Endothelial cell of umbilical vein (primary cell): ENCODE measurements around the gene EPB41L2. TPM values are rescaled to one million over a fixed set of nuclear protein-coding genes. Genes with fewer than 3 reads are reported as not detected.

Source experiments
- BruUV-seq: library from RNA; stranded (reverse); fragments of 400-500 nt; replicated peaks from 2 replicates; lab custom pipeline; 2021; lab: Mats Ljungman, UMichigan
- CTCF ChIA-PET: fragments of 300-600, 350-600 bp; sonication (Branson Sonifier 250); formaldehyde crosslinking; loops from one replicate; lab custom pipeline; 2021; ENCODE audit warnings: antibody characterized with exemption, inconsistent platforms; lab: Charles Lee
- POLR2A ChIA-PET: fragments of 300-600, 350-600 bp; sonication (Branson Sonifier 250); formaldehyde crosslinking; loops from one replicate; lab custom pipeline; 2021; ENCODE audit warnings: antibody characterized with exemption, inconsistent platforms; lab: Charles Lee
- DNase-seq: peaks from one replicate; pipeline ENCODE4 v3.0.0-alpha.2; 2011; ENCODE audit warnings: low read depth, low spot score
- FAIRE-seq: peaks from 2 replicates; lab custom pipeline; 2011; peaks lifted over from hg19 to GRCh38; lab: Jason Lieb, UNC
- H2AFZ ChIP-seq: 2 replicates; pipeline ENCODE4 v1.6.0; 2012; ENCODE audit warnings: low read depth, low read length, control low read depth, inconsistent platforms
- H3K27ac ChIP-seq: 2 replicates; pipeline ENCODE4 v1.5.1; 2011; ENCODE audit warnings: low read depth, mild to moderate bottlenecking, control low read depth, low read length, moderate library complexity; ENCODE audit not compliant: insufficient read depth
- H3K27me3 ChIP-seq, 2 experiments: 2 replicates each; pipeline versions ENCODE4 v1.6.0 to v1.6.1; 2011; ENCODE audit warnings: low read length in 2 of 2, mixed read lengths in 1 of 2; ENCODE audit not compliant: control insufficient read depth in 2 of 2, insufficient read depth in 2 of 2
- H3K36me3 ChIP-seq, 2 experiments: 2 replicates in 1 of 2; 3 replicates in 1 of 2; pipeline ENCODE4 v1.5.1; 2011; ENCODE audit warnings: low read length in 2 of 2, mild to moderate bottlenecking in 1 of 2, moderate library complexity in 1 of 2; ENCODE audit not compliant: control insufficient read depth in 2 of 2, insufficient read depth in 2 of 2; ENCODE audit errors: extremely low read depth in 1 of 2
- H3K4me1 ChIP-seq: 3 replicates; pipeline ENCODE4 v1.5.1; 2011; ENCODE audit warnings: mild to moderate bottlenecking, low read length; ENCODE audit not compliant: control insufficient read depth, insufficient read depth; ENCODE audit errors: extremely low read depth
- H3K4me2 ChIP-seq: 2 replicates; pipeline ENCODE4 v1.6.1; 2011; ENCODE audit warnings: low read length, control low read depth, mixed read lengths; ENCODE audit not compliant: insufficient read depth
- H3K4me3 ChIP-seq, 3 experiments: fragments of 200-600 bp in 1 of 3; sonication (generic), shearing (Covaris generic) in 1 of 3; replicated peaks in 1 of 3; 2 replicates each; pipeline ENCODE4 v1.5.1; 2011 to 2016; ENCODE audit warnings: control low read depth in 3 of 3, low read length in 3 of 3, mild to moderate bottlenecking in 2 of 3, inconsistent platforms in 1 of 3, low read depth in 1 of 3, moderate library complexity in 1 of 3; ENCODE audit not compliant: insufficient read depth in 1 of 3
- H3K79me2 ChIP-seq: 2 replicates; pipeline ENCODE4 v1.6.0; 2012; ENCODE audit warnings: low read length, inconsistent platforms; ENCODE audit not compliant: control insufficient read depth, insufficient read depth
- H3K9ac ChIP-seq: replicated peaks from 2 replicates; pipeline ENCODE3; 2011; ENCODE audit warnings: low read length, control low read depth; ENCODE audit not compliant: insufficient read depth; ENCODE audit errors: extremely low read depth
- H3K9me1 ChIP-seq: replicated peaks from 3 replicates; pipeline ENCODE4 v1.6.0; 2011; ENCODE audit warnings: mild to moderate bottlenecking, low read length; ENCODE audit not compliant: control insufficient read depth, insufficient read depth; ENCODE audit errors: extremely low read depth
- H3K9me3 ChIP-seq: replicated peaks from 2 replicates; pipeline ENCODE4 v1.5.1; 2012; ENCODE audit warnings: low read length, inconsistent platforms; ENCODE audit not compliant: control insufficient read depth, insufficient read depth
- H4K20me1 ChIP-seq: replicated peaks from 2 replicates; pipeline ENCODE3; 2011; ENCODE audit warnings: mild to moderate bottlenecking, low read length; ENCODE audit not compliant: control insufficient read depth, insufficient read depth; ENCODE audit errors: extremely low read depth
- CTCF ChIP-seq, 2 donors: IDR thresholded peaks; 1 replicate in 1 of 2; 2 replicates in 1 of 2; pipeline ENCODE4 v1.5.1; 2011; ENCODE audit warnings: low read length in 2 of 2, mild to moderate bottlenecking in 2 of 2, moderate library complexity in 2 of 2, control low read depth in 1 of 2, inconsistent platforms in 1 of 2, low read depth in 1 of 2; ENCODE audit not compliant: insufficient read depth in 1 of 2; ENCODE audit errors: extremely low read depth in 1 of 2
- EZH2 ChIP-seq: IDR thresholded peaks from 2 replicates; pipeline ENCODE4 v1.6.1; 2012; ENCODE audit warnings: borderline replicate concordance, low read depth, mild to moderate bottlenecking, moderate library complexity, low read length, inconsistent platforms; ENCODE audit not compliant: severe bottlenecking
- FOS ChIP-seq: IDR thresholded peaks from 2 replicates; pipeline ENCODE4 v1.6.1; 2011; ENCODE audit warnings: mild to moderate bottlenecking, low read length, moderate library complexity, borderline replicate concordance; ENCODE audit not compliant: insufficient read depth
- GATA2 ChIP-seq: IDR thresholded peaks from 2 replicates; pipeline ENCODE4 v1.7.0; 2011; ENCODE audit warnings: low read depth, mild to moderate bottlenecking, moderate library complexity, mixed read lengths, low read length; ENCODE audit not compliant: insufficient read length, insufficient read depth
- JUN ChIP-seq: IDR thresholded peaks from 2 replicates; pipeline ENCODE4 v1.6.1; 2011; ENCODE audit warnings: borderline replicate concordance, low read depth; ENCODE audit not compliant: insufficient read length, insufficient read depth
- MAX ChIP-seq: IDR thresholded peaks from 2 replicates; pipeline ENCODE4 v1.6.1; 2011; ENCODE audit not compliant: insufficient read depth, insufficient read length
- MYC ChIP-seq: IDR thresholded peaks from one replicate; pipeline ENCODE4 v1.6.1; 2011; ENCODE audit warnings: mild to moderate bottlenecking, low read depth, low read length
- POLR2A ChIP-seq: IDR thresholded peaks from 2 replicates; pipeline ENCODE4 v1.6.1; 2012; ENCODE audit warnings: low read depth, mild to moderate bottlenecking, control low read depth, low read length
- POLR2AphosphoS5 ChIP-seq: IDR thresholded peaks from 2 replicates; pipeline ENCODE4 v1.6.1; 2012; ENCODE audit warnings: low read depth, mild to moderate bottlenecking, control low read depth, low read length, moderate library complexity; ENCODE audit not compliant: insufficient read depth
- dilution Hi-C: fragments of 300-500 bp; cut with MboI; formaldehyde crosslinking; loops from one replicate; pipeline ENCODE4 v1.15.0; 2019; ENCODE audit warnings: low sequenced_read_pairs; ENCODE audit not compliant: extremely low pct_ligation_motif_present
- intact Hi-C: fragments of 100-400 bp; cut with micrococcal nuclease; formaldehyde crosslinking; loops from one replicate; pipeline ENCODE4 v1.10.0; 2022
- polyA plus RNA-seq, 4 experiments: library from polyadenylated mRNA; depleted of rRNA in 3 of 4; stranded (reverse) in 3 of 4; unstranded in 1 of 4; fragments of >200 nt; gene quantifications; 2 replicates each; pipeline versions ENCODE4 v1.2.1 to v1.2.3, GENCODE V29; 2011 to 2012; ENCODE audit warnings: missing spikeins in 1 of 4
- total RNA-seq: library from RNA; stranded (reverse); gene quantifications from 2 replicates; pipeline ENCODE4 v1.2.3, GENCODE V29; 2021

Gene EPB41L2
- total and polyA plus RNA-seq, 2 donors (not counting 3 experiments of a cell fraction or from before 2014, with no cell fraction given) = 26.5 to 87.7 TPM

GRCh38 chr6:131053546-131054240 is 9.4 kb downstream of the EPB41L2 start:
- no peaks in the 10 kb centered on the region for H3K27me3 ChIP-seq
- TF ChIP-seq POLR2A = no peak
- TF ChIP-seq JUN = no peak
- TF ChIP-seq POLR2AphosphoS5 = no peak
- TF ChIP-seq MAX = no peak
- TF ChIP-seq CTCF (IDR thresholded peaks at IDR 0.05; ENCODE audit: extremely low read depth in 1 of 2, insufficient read depth in 1 of 2, low read depth in 1 of 2, low read length in 2 of 2) = no peak
- TF ChIP-seq GATA2 = no peak
- TF ChIP-seq FOS = no peak
- TF ChIP-seq EZH2 = no peak
- no peak for TF ChIP-seq MYC
- peaks cover 10% of the 10 kb centered on the region for H3K4me1 ChIP-seq
- peaks cover 14% of the 10 kb centered on the region for H3K9me3 ChIP-seq
- intact Hi-C loops (no loop called here), dilution Hi-C loops (no loop called here)
- H3K36me3 ChIP-seq = no peaks in the 10 kb centered on the region
- no peak overlapping the region for H2AFZ ChIP-seq
- H3K27ac ChIP-seq = no peak overlapping the region
- no TSS peak for BruUV-seq
- H3K9me1 ChIP-seq = no peaks in the 10 kb centered on the region
- FAIRE-seq (no peak), DNase-seq (no peak)
- ChIA-PET POLR2A (interaction anchor here (0.7 kb wide), 1 partner anchor 146 kb away, joined by 5 read pairs; no protein-coding TSS in a partner anchor), CTCF (no interaction called here)
- H3K4me3 ChIP-seq = no peak overlapping the region
- H4K20me1 ChIP-seq = peaks cover 2% of the 10 kb centered on the region
- H3K4me2 ChIP-seq = no peak overlapping the region
- H3K9ac ChIP-seq = no peak overlapping the region
- peaks cover 85% of the 10 kb centered on the region for H3K79me2 ChIP-seq
